ENCODE measurements around the gene TNFSF13. TPM values are rescaled to one million over a fixed set of nuclear protein-coding genes. Genes with fewer than 3 reads are reported as not detected.

The TNFSF13 gene
- total RNA-seq, 4 donors from 2014 or later = 6.8 to 56.9 (median 25.8) TPM

GRCh38 chr17:7559320-7560171, 996 bp downstream of the TNFSF13 start:
- TF ChIP-seq CTCF (IDR thresholded peaks at IDR 0.05) = no peak
- no peak for TF ChIP-seq POLR2A (IDR thresholded peaks at IDR 0.05)
- H3K4me1 ChIP-seq = peaks cover 32 to 48% of the 10 kb centered on the region in 2 donors
- intact Hi-C loops (cut with DNase I; ENCODE audit: low total_unique reads) = loop anchor here (2.0 kb wide), 1 partner anchor 47 kb away; no protein-coding TSS in a partner anchor
- no peaks in the 10 kb centered on the region for H3K36me3 ChIP-seq
- H3K9me3 ChIP-seq = no peaks in the 10 kb centered on the region
- H3K27me3 ChIP-seq = no peaks in the 10 kb centered on the region
- H3K27ac ChIP-seq = peak overlapping the region; percentile 92 to 98
- DNase-seq = no peak
- H3K4me3 ChIP-seq = peak overlapping the region in 1 of 2 donors; percentile 24

DNA sequence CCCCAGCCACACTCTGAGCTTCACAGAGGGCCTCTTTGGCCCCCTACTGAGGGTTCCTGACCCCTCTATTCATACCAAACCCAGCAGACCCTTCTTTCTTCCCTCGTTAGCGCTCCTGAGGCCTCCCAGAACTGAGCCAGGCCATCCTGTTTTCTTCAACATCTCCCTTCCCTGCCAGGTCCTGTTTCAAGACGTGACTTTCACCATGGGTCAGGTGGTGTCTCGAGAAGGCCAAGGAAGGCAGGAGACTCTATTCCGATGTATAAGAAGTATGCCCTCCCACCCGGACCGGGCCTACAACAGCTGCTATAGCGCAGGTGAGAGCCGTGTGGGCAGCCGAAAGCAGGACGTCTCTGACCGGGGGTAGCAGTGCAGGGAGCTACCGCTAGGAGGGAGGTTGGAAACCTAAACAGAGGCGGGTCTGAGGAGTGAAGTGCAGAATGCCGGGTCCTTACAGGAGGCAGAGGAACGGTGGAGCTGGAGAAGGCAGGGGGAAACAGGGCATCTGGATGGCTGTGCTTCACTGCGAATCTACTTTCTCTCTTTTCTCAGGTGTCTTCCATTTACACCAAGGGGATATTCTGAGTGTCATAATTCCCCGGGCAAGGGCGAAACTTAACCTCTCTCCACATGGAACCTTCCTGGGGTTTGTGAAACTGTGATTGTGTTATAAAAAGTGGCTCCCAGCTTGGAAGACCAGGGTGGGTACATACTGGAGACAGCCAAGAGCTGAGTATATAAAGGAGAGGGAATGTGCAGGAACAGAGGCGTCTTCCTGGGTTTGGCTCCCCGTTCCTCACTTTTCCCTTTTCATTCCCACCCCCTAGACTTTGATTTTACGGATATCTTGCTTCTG, 1.9 kb downstream of the TNFSF13 start:
- peak overlapping the region; percentile 72 to 79 for H3K4me3 ChIP-seq
- no peaks in the 10 kb centered on the region for H3K9me3 ChIP-seq
- H3K27ac ChIP-seq = peak overlapping the region; percentile 92 to 98
- TF ChIP-seq CTCF (IDR thresholded peaks at IDR 0.05) = peak in 3 of 4 experiments; percentile 43 to 55 (median 53)
- TF ChIP-seq POLR2A (IDR thresholded peaks at IDR 0.05) = no peak
- H3K27me3 ChIP-seq = no peaks in the 10 kb centered on the region
- DNase-seq = peak; percentile 66 to 67
- H3K4me1 ChIP-seq = peaks cover 32 to 48% of the 10 kb centered on the region in 2 donors
- no peaks in the 10 kb centered on the region for H3K36me3 ChIP-seq
- intact Hi-C loops (cut with DNase I; ENCODE audit: low total_unique reads) = loop anchor here (2.0 kb wide), 1 partner anchor 48 kb away; no protein-coding TSS in a partner anchor

- no peak for TF ChIP-seq POLR2A (IDR thresholded peaks at IDR 0.05)
- TF ChIP-seq CTCF (IDR thresholded peaks at IDR 0.05) = peak; percentile 88 to 97 (median 92)
- Histone ChIP-seq H3K36me3 (no peaks in the 10 kb centered on the region), H3K27ac (peak overlapping the region; percentile 92 to 98), H3K9me3 (no peaks in the 10 kb centered on the region), H3K4me1 (peaks cover 32 to 48% of the 10 kb centered on the region in 2 donors), H3K4me3 (peak overlapping the region; percentile 72 to 79), H3K27me3 (no peaks in the 10 kb centered on the region)
- DNase-seq = peak; percentile 93
- intact Hi-C loops (cut with DNase I; ENCODE audit: low total_unique reads) = loop anchor here (2.0 kb wide), 1 partner anchor 48 kb away; no protein-coding TSS in a partner anchor
Observed at GRCh38 chr17:7561028-7561575, 2.6 kb downstream of the TNFSF13 start.

DNA sequence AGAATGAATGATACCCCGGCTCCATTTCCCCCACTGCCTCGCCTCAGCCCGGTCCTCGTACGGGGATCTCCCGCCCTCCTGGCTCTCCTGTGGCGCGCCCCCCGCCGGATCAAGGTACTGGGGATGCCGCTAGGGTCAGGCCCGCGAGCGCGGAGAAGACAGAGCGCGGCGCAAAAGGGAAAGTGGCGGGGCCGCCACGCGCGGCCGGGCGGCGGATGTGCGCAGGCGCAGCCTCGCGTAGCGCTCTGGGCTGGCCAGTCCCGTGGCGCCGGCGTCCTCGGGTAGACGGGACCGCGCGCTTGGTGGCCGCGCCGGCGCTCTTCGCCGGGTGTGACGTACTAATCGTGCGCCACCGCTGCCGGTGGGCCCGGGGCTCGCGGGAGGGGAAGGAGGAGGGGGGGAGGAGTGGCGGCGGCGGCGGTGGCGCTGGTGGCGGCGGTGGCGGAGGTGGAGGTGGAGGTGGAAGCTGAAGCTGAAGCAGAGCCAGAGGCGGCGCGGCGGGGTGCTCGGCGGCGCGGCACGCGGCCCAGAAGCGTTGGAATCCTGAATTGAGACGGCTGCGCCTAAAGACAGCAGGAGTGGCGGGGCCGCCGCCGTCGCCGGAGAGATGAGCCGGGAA, 3.1 kb downstream of the TNFSF13 start, which contains the start of gene SENP3:
SENP3 (plus strand) TSS at position 331 of the 619 bp plus-strand sequence. CDS start 1,158 bp downstream, outside the sequence.
- Histone ChIP-seq H3K4me3 (peak within 1 kb of the TSS; percentile 72 to 79), H3K36me3 (no peaks in the 10 kb centered on the region), H3K4me1 (peaks cover 32 to 47% of the 10 kb centered on the region in 2 donors), H3K27ac (peak within 1 kb of the TSS; percentile 92 to 98), H3K9me3 (no peaks in the 10 kb centered on the region), H3K27me3 (no peaks in the 10 kb centered on the region)
- TF ChIP-seq POLR2A (IDR thresholded peaks at IDR 0.05) (peak; percentile 54 to 67), CTCF (IDR thresholded peaks at IDR 0.05) (peak in 2 of 4 experiments; percentile 36 to 48)
- peak; percentile 87 to 91 for DNase-seq
- intact Hi-C loops (cut with DNase I; ENCODE audit: low total_unique reads) = loop anchor here (2.0 kb wide), 1 partner anchor 49 kb away; no protein-coding TSS in a partner anchor

Data from uterus (tissue), 4 donors.